Esophagus muscularis mucosa (tissue), 3 donors: ENCODE data around the gene TICAM2.

Source experiments
- POLR2A ChIP-seq: fragments of 450-650 bp; IDR thresholded peaks from one replicate; pipeline ENCODE4 v1.6.1; 2017; ENCODE audit warnings: antibody characterized with exemption, moderate library complexity, mild to moderate bottlenecking, low read depth
- POLR2AphosphoS5 ChIP-seq, 2 donors: sonication (generic); formaldehyde crosslinking; IDR thresholded peaks; one replicate each; pipeline ENCODE4 v1.6.1; 2017; ENCODE audit warnings: antibody characterized with exemption in 2 of 2
- TF ChIP-seq, protein P1 (sequence below), 3 experiments: fragments of 200-600 bp in 2 of 3; fragments of 450-650 bp in 1 of 3; sonication (generic) in 2 of 3; IDR thresholded peaks; one replicate each; pipeline ENCODE4 v1.5.1; 2017 to 2019; ENCODE audit warnings: antibody characterized with exemption in 3 of 3, mild to moderate bottlenecking in 2 of 3, moderate library complexity in 1 of 3

DNA sequence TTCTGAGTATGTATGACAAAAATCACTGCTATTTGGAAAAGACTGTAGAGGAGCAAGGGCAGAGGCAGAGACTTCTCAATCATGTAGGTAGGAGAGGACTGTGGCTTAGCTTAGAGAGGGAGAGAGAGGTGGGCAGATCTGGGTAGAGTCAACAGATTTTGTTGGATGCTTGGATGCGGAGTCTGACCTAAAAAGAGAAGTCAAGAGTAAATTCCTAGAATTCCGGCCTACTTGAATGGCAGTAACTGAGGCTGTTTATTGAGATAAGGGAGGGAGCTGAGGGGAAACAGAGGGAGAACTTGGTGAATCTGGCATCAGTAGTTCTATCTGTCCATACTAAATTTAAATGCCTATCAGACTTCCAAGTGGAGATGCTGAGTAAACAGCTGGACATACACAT lies 2.4 kb downstream of the TICAM2 start:
- TF ChIP-seq, protein P1, sequence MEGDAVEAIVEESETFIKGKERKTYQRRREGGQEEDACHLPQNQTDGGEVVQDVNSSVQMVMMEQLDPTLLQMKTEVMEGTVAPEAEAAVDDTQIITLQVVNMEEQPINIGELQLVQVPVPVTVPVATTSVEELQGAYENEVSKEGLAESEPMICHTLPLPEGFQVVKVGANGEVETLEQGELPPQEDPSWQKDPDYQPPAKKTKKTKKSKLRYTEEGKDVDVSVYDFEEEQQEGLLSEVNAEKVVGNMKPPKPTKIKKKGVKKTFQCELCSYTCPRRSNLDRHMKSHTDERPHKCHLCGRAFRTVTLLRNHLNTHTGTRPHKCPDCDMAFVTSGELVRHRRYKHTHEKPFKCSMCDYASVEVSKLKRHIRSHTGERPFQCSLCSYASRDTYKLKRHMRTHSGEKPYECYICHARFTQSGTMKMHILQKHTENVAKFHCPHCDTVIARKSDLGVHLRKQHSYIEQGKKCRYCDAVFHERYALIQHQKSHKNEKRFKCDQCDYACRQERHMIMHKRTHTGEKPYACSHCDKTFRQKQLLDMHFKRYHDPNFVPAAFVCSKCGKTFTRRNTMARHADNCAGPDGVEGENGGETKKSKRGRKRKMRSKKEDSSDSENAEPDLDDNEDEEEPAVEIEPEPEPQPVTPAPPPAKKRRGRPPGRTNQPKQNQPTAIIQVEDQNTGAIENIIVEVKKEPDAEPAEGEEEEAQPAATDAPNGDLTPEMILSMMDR (IDR thresholded peaks at IDR 0.05) = no peak
- TF ChIP-seq POLR2A (no peak), POLR2AphosphoS5 (IDR thresholded peaks at IDR 0.05) (no peak)
